PC-9 (cell line): ENCODE data around the gene CCL22.

ENCODE experiments used
- CTCF ChIP-seq: fragments of 200-600 bp; sonication (generic); conservative IDR thresholded peaks from 2 replicates; pipeline ENCODE4 v1.6.1; 2017; ENCODE audit warnings: mixed run types, antibody characterized with exemption, mild to moderate bottlenecking, moderate library complexity
- EZH2 ChIP-seq: fragments of 200-600 bp; sonication (generic); IDR thresholded peaks from 2 replicates; pipeline ENCODE4 v1.8.0; 2017; ENCODE audit warnings: antibody characterized with exemption, low read depth

DNA sequence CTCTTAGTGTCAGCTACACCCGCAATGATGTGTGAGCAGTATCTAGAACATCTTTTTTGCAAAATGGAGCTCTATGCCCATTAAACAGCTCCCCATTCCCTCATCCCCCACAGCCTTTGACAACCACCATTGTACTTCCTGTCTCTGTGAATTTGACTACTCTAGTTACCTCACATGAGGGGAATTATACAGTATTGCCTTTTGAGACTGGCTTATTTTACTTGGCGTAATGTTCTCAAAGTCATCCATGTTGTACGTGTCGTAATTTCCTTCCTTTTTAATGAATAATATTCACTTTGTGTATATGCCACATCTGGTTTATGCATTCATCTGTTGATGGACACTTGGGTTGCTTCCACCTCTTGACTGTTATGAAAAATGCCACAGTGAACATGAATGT, 23.2 kb upstream of the CCL22 start:
- TF ChIP-seq CTCF (no peak), EZH2 (no peak)
